Stimulated activated CD4-positive, alpha-beta T cell treated with anti-CD3 and anti-CD28 coated beads, Interleukin-1b, Interleukin-23, amount 100 ng/mL, for 4 hours (primary cell): ENCODE measurements around the gene CLCN1.

ENCODE experiments used
- DNase-seq, 2 donors: peaks; one replicate each; pipeline ENCODE4 v3.0.0-alpha.2; 2020; ENCODE audit warnings: low read depth in 2 of 2

CLCN1 gene

GRCh38 chr7:143363016-143363937, 47.4 kb downstream of the CLCN1 start:
- no peak for DNase-seq

- DNase-seq = no peak
Observed at GRCh38 chr7:143367972-143368371, 52.1 kb downstream of the CLCN1 start.

DNA sequence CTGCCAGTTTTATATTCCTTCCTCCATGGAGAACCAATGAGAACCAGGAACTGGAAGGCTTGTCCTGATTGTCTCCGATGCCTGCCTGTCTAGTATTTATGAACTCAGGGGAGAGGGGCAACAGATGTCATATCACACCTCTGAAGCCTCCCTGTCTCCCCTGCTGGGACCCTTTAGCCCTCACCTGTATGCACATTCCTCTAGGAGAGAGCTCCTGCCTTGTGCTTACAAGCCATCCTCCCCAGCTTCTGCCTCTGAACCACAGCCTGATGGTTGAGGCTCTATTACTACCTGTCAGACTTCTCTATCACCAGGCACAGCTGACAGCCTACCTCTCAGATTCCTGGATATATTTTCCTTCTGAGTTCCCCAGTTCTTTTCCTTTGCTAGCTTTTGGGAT, 52.5 kb downstream of the CLCN1 start:
- no peak for DNase-seq

DNA sequence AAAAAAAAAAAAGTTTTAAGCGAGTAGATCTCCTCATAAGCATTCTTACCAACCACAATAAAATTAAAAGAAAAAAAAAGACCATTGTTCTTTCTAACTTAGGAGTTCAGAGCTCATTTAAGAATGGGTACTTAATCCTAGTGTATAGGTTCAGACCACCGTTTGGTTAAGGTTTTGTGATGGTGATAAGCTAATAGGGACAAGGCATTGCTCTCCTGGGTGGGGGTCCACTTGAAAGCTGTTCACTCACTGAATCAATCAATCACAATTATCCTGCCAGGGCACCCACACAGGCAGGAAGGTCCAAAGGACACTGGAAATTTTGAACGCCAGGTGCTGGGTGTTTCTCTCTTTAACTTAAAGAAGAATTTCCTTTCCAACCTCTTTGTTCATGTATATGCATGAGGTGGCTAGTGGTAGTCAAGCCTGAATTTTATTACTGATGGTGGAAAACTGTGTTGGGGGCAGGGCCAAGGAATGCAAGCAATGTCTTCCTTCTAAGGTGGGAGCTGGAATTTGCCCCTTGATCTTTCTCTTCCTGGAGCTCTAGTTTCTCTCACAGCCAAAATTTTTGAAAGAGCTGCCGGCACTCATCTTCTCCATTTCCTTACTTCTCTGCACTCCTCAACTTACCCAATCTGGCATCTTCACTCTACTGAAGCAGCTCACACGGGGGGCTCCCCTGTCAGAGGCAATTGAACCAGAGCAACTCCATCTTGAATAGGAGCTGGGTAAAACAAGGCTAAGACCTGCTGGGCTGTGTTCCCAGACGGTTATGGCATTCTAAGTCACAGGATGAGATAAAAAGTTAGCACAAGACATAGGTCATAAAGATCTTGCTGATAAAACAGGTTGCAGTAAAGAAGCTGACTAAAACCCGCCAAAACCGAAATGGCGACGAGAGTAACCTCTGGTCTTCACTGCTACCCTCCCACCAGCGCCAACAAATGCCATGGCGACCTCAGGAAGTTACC, 54.1 kb downstream of the CLCN1 start:
- DNase-seq = no peak

GRCh38 chr7:143372070-143372469, 56.2 kb downstream of the CLCN1 start:
- no peak for DNase-seq

DNA sequence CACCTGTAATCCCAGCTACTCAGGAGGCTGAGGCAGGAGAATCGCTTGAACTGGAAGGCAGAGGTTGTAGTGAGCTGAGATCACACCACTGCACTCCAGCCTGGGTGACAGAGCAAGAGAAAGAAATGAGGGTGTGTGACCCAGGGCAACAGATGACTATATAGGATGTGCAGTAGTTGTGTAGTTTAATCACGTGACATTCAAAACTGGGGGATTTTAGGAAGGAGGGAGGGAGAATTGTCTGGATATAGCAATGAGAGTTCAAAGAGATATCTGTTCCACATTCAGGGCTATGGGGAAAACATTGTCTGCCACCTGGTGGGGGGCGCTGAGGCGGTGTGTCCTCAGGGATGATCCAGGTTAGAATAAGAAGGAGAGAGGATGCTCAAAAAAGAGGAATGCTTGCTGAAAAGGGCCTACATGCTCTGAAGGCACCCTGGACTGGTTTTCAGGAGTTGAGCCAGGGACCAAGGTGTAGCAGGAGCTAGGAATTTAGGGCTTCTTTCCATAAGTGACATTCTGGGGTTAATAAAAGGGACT, 57.4 kb downstream of the CLCN1 start:
- DNase-seq = no peak

GRCh38 chr7:143374561-143374960, 58.6 kb downstream of the CLCN1 start:
- no peak for DNase-seq

DNA sequence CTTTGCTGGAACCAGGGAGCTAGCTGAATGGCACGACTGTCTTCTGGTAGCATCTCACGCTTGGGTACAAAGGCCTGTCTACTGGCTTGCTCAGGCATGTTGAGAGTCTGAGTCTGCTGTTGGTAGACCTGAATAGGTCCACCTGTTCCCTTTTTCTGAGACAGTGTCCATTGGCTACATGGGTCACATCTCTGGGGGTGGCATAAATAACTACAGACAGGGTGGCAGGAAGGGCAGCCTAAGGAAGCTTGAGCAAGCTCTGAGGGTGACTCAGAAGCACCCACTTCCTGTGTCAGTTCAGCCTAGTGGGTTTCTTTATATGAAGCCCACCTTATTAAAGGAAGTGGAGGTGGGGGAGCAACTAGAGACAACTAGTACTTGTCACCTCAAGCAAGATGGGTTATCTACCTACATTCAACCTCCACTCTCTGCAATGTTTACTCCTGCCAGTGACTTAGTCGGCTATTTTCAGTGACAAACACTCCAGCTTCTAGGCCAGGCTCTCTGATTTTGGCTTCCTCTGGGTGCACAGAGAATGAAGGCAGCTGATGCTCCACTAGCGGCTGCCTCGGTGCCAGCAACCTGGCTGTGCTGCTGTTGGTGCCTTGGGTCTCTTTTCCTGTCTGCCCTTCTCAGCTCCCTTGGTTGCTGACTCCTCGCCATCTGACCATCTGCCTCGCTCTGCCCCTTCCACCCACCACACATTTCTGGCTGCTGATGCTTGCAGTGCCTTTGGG, 59.6 kb downstream of the CLCN1 start:
- DNase-seq = no peak

- DNase-seq = no peak
Observed at GRCh38 chr7:143376396-143376795, 60.5 kb downstream of the CLCN1 start.

DNA sequence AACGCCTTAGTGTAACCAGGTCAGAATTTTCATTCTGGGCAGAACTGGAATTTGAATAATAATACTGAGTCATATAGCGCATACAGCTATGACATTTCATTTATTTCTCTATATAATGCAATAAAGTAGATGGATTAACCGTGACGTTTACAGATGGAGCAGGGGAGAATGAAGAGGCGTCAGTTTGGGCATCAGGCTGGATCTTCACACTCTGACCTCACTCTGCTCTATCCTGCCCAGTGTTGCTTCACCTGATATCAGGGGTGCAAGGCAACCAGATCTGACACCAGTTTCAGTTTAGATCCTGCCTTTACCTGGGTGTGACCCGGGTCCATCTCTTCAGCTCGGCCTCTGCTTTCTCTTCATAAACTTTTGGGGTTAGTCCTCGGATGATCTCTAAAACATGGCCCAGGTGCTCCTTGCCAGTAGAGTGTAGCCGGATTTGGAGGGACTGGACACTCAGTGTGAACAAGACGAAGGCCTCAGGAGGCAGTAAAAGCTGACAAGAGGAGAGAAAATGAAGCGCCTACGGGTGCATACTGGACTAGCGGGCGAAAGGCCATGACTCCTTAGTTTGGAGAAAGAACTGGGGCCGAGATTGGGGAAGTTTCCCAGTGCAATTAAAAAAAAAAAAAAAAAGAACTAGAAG, 63.8 kb downstream of the CLCN1 start:
- no peak for DNase-seq

DNA sequence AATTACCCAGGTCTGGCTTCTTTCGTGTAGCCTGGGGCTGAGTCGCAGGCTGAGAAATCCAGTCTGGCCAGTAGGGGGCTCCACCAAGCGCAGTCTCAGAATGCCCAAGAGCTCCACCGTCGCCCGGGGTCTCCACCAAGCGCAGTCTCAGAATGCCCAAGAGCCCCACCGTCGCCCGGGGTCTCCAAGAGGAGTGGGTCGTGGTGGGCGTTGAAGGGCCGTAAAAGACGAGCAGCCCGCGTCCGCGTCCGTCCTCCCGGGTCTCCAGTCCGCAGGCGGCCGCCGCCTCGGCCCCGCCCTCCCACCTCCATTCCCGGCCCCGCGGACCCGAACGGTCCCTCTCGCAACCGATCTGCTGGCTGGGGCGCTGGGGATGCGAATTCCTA, 64.3 kb downstream of the CLCN1 start:
- peak; percentile 81 to 85 for DNase-seq

DNA sequence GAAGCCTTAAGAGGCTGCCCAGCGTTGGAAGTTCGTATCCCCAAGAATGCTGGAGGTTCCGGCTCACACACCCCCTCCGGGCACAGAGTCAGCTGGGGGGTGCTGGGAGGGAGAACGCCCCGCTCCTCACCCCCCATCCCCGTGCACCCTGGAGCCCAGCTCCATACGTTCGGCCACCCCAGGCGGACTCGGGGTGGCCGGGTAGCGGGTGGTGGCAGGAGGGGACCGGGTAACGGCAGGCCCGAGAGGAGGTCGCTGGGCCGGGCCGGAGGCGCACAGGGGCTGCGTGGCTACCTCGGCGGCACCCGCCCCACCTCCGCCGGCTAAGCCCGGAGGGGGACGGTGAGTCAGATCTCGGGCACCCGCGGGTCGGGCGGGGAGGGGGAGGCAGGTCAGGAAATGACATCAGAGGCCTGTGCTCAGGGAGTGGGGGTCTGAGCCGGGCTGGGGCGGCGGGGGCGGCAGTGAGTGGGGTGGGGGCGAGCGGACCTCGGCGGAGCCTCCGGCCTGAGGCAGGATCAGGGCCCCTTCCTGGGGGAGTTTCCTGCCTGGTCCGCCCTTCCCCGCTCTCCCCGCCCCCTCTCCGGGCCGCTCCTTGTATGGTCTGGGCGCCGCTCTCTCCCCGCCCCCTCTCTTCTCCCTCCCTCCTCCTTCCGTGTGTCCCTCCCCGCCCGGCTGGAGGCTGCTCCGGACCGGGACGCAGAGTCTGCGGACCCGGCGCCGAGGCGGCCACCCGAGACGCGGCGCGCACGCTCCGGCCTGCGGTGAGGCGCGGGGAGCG, 64.9 kb downstream of the CLCN1 start, which contains the start of gene ZYX:
TSS of gene ZYX (plus strand) at position 700 of the 781 bp plus-strand sequence. CDS start 227 bp downstream, outside the sequence.
- DNase-seq = peak; percentile 80 to 83

DNA sequence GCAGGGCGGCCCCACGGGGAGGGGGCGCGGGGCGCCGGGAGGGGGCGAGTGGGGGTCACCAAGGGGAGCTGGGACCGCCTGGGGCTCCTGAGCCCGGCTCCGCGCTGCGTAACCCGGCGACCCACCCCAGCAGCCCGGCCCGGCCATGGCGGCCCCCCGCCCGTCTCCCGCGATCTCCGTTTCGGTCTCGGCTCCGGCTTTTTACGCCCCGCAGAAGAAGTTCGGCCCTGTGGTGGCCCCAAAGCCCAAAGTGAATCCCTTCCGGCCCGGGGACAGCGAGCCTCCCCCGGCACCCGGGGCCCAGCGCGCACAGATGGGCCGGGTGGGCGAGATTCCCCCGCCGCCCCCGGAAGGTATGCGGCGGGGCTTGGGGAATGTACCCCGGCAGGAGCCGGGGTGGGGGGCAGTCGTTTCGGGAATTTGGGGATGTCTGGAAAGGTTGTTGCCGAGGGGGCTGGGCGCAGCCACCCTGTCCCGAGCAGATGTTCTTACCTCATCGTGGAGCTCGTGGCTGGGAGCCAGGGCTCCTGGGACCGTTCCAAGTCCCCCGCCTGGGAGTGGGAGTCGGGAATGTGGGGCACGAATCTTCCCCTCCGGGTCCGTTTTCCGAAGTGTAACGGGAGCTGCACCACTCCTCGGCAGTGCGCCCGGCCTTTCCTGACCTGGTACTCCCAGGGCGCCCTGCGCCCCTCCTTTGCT, 65.7 kb downstream of the CLCN1 start:
- no peak for DNase-seq

- DNase-seq = no peak
Observed at GRCh38 chr7:143382126-143382790, 66.3 kb downstream of the CLCN1 start.

DNA sequence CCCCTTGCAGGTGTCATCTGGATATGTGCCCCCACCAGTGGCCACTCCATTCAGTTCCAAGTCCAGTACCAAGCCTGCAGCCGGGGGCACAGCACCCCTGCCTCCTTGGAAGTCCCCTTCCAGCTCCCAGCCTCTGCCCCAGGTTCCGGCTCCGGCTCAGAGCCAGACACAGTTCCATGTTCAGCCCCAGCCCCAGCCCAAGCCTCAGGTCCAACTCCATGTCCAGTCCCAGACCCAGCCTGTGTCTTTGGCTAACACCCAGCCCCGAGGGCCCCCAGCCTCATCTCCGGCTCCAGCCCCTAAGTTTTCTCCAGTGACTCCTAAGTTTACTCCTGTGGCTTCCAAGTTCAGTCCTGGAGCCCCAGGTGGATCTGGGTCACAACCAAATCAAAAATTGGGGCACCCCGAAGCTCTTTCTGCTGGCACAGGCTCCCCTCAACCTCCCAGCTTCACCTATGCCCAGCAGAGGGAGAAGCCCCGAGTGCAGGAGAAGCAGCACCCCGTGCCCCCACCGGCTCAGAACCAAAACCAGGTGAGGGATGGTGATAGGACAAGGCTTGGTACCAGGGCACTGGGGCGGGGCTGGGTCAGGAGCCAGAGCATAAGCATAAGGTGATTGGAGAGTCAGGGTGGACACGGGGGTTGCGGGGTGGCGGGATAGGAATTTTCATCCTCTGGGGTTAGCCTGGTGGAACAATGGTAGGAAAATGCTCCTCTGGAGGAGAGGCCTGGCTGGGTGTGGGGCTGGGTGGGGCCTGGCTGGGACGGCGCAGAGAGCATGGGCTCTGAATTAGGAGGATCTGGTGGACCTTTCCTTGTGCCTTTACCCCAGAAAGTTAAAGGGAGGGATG, 67.1 kb downstream of the CLCN1 start:
- no peak for DNase-seq

- DNase-seq = no peak
Observed at GRCh38 chr7:143383642-143383957, 67.7 kb downstream of the CLCN1 start.

DNA sequence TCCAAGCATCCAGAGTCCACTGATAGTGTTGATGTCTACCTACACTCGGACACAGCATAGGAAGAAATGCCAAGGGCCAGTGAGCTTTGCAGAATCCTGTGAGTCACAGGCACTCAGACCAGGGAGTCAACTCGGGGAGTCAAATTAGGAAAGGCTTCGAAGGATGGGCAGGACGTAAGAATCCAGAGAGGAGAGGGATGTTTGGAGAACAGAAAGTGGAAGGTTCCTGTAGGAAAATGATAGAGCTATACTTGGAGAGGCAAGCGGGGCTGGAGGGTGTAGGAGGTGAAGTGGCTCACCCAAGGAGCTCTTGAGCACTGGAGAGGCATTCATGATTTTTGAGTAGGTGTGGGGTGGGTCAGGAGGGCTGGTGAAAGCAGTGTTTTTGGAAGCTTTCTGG, 68.2 kb downstream of the CLCN1 start:
- DNase-seq = no peak
